K562 (cell line): ENCODE data around the gene KISS1R. TPM values are rescaled to one million over a fixed set of nuclear protein-coding genes. Genes with fewer than 3 reads are reported as not detected.

ENCODE experiments used
- ATAC-seq: fragments of 200-7000 bp; cut with Tn5 transposase; 3 replicates; pipeline ENCODE4 v1.9.1; 2020; ENCODE audit warnings: moderate library complexity
- BruUV-seq: library from RNA; stranded (reverse); fragments of 400-500 nt; replicated peaks from 2 replicates; lab custom pipeline; 2021; lab: Mats Ljungman, UMichigan
- CTCF ChIA-PET: fragments of 300-600 bp; formaldehyde crosslinking; extraction: SDS; loops from one replicate; lab custom pipeline; 2021; ENCODE audit warnings: low intra/inter-chr PET ratio; lab: Yijun Ruan, JAX
- POLR2A ChIA-PET: fragments of 300-600, 350-650 bp; sonication (Branson Sonifier 250); formaldehyde crosslinking; extraction: SDS; loops from one replicate; lab custom pipeline; 2021; ENCODE audit warnings: antibody characterized with exemption, inconsistent platforms; lab: Yijun Ruan, JAX
- DNase-seq, 4 experiments: peaks; one replicate each; pipeline versions ENCODE4 v3.0.0 to v3.0.0-alpha.2; 2011 to 2018; ENCODE audit warnings: low spot score in 3 of 4, mixed read lengths in 3 of 4; ENCODE audit errors: extremely low read depth in 1 of 4
- FAIRE-seq: peaks from 2 replicates; lab custom pipeline; 2011; peaks lifted over from hg19 to GRCh38; lab: Jason Lieb, UNC
- H2AFZ ChIP-seq: 2 replicates; pipeline ENCODE4 v1.6.0; 2011; ENCODE audit warnings: low read depth, low read length, control low read depth, inconsistent platforms
- H3K27ac ChIP-seq: fragments of 200-600 bp; 3 replicates; pipeline ENCODE4 v1.8.0; 2011; ENCODE audit warnings: low read depth, mild to moderate bottlenecking, control low read depth, inconsistent platforms, low read length, moderate library complexity, mixed read lengths; ENCODE audit errors: extremely low read depth
- H3K27me3 ChIP-seq, 2 experiments: fragments of 300-600 bp in 1 of 2; 2 replicates in 1 of 2; 3 replicates in 1 of 2; pipeline versions ENCODE4 v1.6.0 to v1.8.0; 2011; ENCODE audit warnings: inconsistent platforms in 2 of 2, low read length in 2 of 2, mild to moderate bottlenecking in 1 of 2, mixed read lengths in 1 of 2, moderate library complexity in 1 of 2; ENCODE audit not compliant: control insufficient read depth in 2 of 2, insufficient read depth in 2 of 2
- H3K36me3 ChIP-seq: fragments of 300-600 bp; 3 replicates; pipeline ENCODE4 v1.8.0; 2011; ENCODE audit warnings: mild to moderate bottlenecking, low read length, inconsistent platforms; ENCODE audit not compliant: control insufficient read depth, insufficient read depth
- H3K4me1 ChIP-seq, 2 experiments: fragments of 200-600 bp in 1 of 2; replicated peaks in 1 of 2; 2 replicates in 1 of 2; 3 replicates in 1 of 2; pipeline versions ENCODE4 v1.5.1 to v1.8.0; 2011; ENCODE audit warnings: inconsistent platforms in 2 of 2, low read length in 2 of 2, mild to moderate bottlenecking in 1 of 2, mixed read lengths in 1 of 2, moderate library complexity in 1 of 2; ENCODE audit not compliant: control insufficient read depth in 2 of 2, insufficient read depth in 2 of 2
- H3K4me2 ChIP-seq: 2 replicates; pipeline ENCODE4 v1.6.1; 2011; ENCODE audit warnings: low read length, control low read depth, inconsistent platforms, mixed read lengths; ENCODE audit not compliant: insufficient read depth
- H3K4me3 ChIP-seq: fragments of 200-600 bp; sonication (generic), shearing (Covaris generic); 2 replicates; pipeline ENCODE4 v1.5.1; 2016; ENCODE audit warnings: control low read depth, inconsistent platforms
- H3K79me2 ChIP-seq: fragments of 200-600 bp; 3 replicates; pipeline ENCODE4 v1.8.0; 2011; ENCODE audit warnings: low read length, inconsistent platforms; ENCODE audit not compliant: control insufficient read depth, insufficient read depth
- H3K9ac ChIP-seq, 2 experiments: 2 replicates each; pipeline versions ENCODE4 v1.6.0 to v1.6.1; 2011; ENCODE audit warnings: low read depth in 2 of 2, low read length in 2 of 2, control low read depth in 1 of 2, inconsistent platforms in 1 of 2, mild to moderate bottlenecking in 1 of 2, mixed read lengths in 1 of 2; ENCODE audit not compliant: insufficient read depth in 1 of 2
- H3K9me1 ChIP-seq: one replicate; pipeline ENCODE4 v1.6.0; 2011; ENCODE audit warnings: inconsistent platforms, mild to moderate bottlenecking, low read length, moderate library complexity; ENCODE audit not compliant: control insufficient read depth, insufficient read depth
- H3K9me3 ChIP-seq: replicated peaks from 2 replicates; pipeline ENCODE4 v1.5.1; 2011; ENCODE audit warnings: low read depth, low read length, inconsistent platforms; ENCODE audit not compliant: control insufficient read depth, insufficient read depth
- H4K20me1 ChIP-seq: replicated peaks from 2 replicates; pipeline ENCODE4 v1.6.1; 2011; ENCODE audit warnings: low read length, inconsistent platforms, mixed read lengths; ENCODE audit not compliant: control insufficient read depth, insufficient read depth
- ATF1 ChIP-seq, 2 experiments: fragments of 450-650 bp in 1 of 2; IDR thresholded peaks; 2 replicates each; pipeline ENCODE4 v1.6.1; 2016; ENCODE audit warnings: missing compliant biosample characterization in 1 of 2, missing genetic modification characterization in 1 of 2
- BACH1 ChIP-seq: fragments of 200-800 bp; sonication (Bioruptor generic); IDR thresholded peaks from 2 replicates; pipeline ENCODE4 v1.6.1; 2016; ENCODE audit warnings: missing genetic modification characterization, missing compliant biosample characterization
- CTBP1 ChIP-seq: fragments of 450-650 bp; IDR thresholded peaks from 2 replicates; pipeline ENCODE4 v1.6.1; 2016; ENCODE audit warnings: borderline replicate concordance
- GATAD2A ChIP-seq: fragments of 450-650 bp; IDR thresholded peaks from 2 replicates; pipeline ENCODE4 v1.6.1; 2017
- KDM1A ChIP-seq, 2 experiments: fragments of 450-650 bp; IDR thresholded peaks; 2 replicates each; pipeline ENCODE4 v1.6.1; 2016; ENCODE audit warnings: mild to moderate bottlenecking in 2 of 2
- LEF1 ChIP-seq: fragments of 450-650 bp; IDR thresholded peaks from 2 replicates; pipeline ENCODE4 v1.6.1; 2016; ENCODE audit warnings: mild to moderate bottlenecking
- NR3C1 ChIP-seq: sonication (generic); formaldehyde crosslinking; IDR thresholded peaks from 2 replicates; pipeline ENCODE4 v1.8.1; 2022; ENCODE audit warnings: missing genetic modification reagents
- POLR2A ChIP-seq: fragments of 450-650 bp; conservative IDR thresholded peaks from 2 replicates; pipeline ENCODE4 v1.6.1; 2016
- POLR2B ChIP-seq: fragments of 450-650 bp; IDR thresholded peaks from 2 replicates; pipeline ENCODE4 v1.6.1; 2018; ENCODE audit warnings: low read depth; ENCODE audit not compliant: partially characterized antibody
- RBM22 ChIP-seq: fragments of 200-400 bp; formaldehyde crosslinking; IDR thresholded peaks from 2 replicates; pipeline ENCODE4 v1.6.1; 2018; ENCODE audit warnings: low read length, low read depth; ENCODE audit not compliant: poor library complexity, severe bottlenecking
- SMARCC2 ChIP-seq: fragments of 450-650 bp; IDR thresholded peaks from 2 replicates; pipeline ENCODE4 v1.6.1; 2017; ENCODE audit warnings: antibody characterized with exemption, moderate library complexity, mild to moderate bottlenecking, low read depth
- SMC3 ChIP-seq: conservative IDR thresholded peaks from 2 replicates; pipeline ENCODE4 v1.6.1; 2011; ENCODE audit warnings: low read depth, low read length, improper control_type of control experiment; ENCODE audit not compliant: insufficient read depth
- SREBF2 ChIP-seq: sonication (generic); formaldehyde crosslinking; IDR thresholded peaks from 2 replicates; pipeline ENCODE4 v1.4.0; 2020; ENCODE audit warnings: mild to moderate bottlenecking, missing genetic modification reagents
- SUPT5H ChIP-seq: fragments of 450-650 bp; IDR thresholded peaks from 2 replicates; pipeline ENCODE4 v1.6.1; 2016
- ZBTB17 ChIP-seq: fragments of 450-650 bp; formaldehyde crosslinking; IDR thresholded peaks from 2 replicates; pipeline ENCODE4 v1.4.0; 2020; ENCODE audit warnings: mild to moderate bottlenecking
- ZBTB33 ChIP-seq: sonication (generic); formaldehyde crosslinking; IDR thresholded peaks from 2 replicates; pipeline ENCODE4 v1.8.1; 2023; ENCODE audit warnings: mild to moderate bottlenecking, missing genetic modification reagents
- ZMIZ1 ChIP-seq, 2 experiments: fragments of 150-350 bp in 1 of 2; IDR thresholded peaks; 2 replicates each; pipeline ENCODE4 v1.6.1; 2012 to 2016; ENCODE audit warnings: low read depth in 2 of 2, low read length in 2 of 2, mild to moderate bottlenecking in 1 of 2, moderate library complexity in 1 of 2
- ZNF398 ChIP-seq: fragments of 250-450 bp; sonication (Bioruptor Pico); IDR thresholded peaks from 2 replicates; pipeline ENCODE4 v1.8.0; 2021; ENCODE audit warnings: moderate library complexity, mild to moderate bottlenecking, inconsistent platforms
- WGBS: fragments of 100-300 bp; shearing (Covaris generic); methylation state at CpG from one replicate; pipeline ENCODE4 v1.1.6; 2016; ENCODE audit warnings: low coverage, mixed read lengths; ENCODE audit not compliant: insufficient coverage; ENCODE audit errors: missing lambda C conversion rate; 5-methylcytosine and 5-hydroxymethylcytosine counted together
- in situ Hi-C: fragments of 300-500 bp; cut with MboI; formaldehyde crosslinking; loops from 4 replicates; pipeline ENCODE4 v1.15.0; 2018; ENCODE audit warnings: inconsistent platforms, mixed read lengths
- intact Hi-C: fragments of 100-400 bp; cut with micrococcal nuclease; formaldehyde crosslinking; loops from 2 replicates; pipeline ENCODE4 v1.14.2; 2022
- polyA plus RNA-seq, 8 experiments: library from polyadenylated mRNA; depleted of rRNA in 4 of 8; stranded (reverse) in 5 of 8; unstranded in 3 of 8; fragments of >200 nt; fragmentation: Nextera tagmentation in 2 of 8; fragmentation: Illumina TruSeq in 1 of 8; extraction: Ambion mirVana in 2 of 8; extraction: Trizol in 1 of 8; gene quantifications; 2 replicates each; pipeline versions ENCODE4 v1.2.1 to v1.2.3, GENCODE V29; 2011 to 2014; ENCODE audit warnings: inconsistent platforms in 1 of 8, missing spikeins in 1 of 8
- total RNA-seq, 7 experiments: library from RNA; depleted of rRNA in 6 of 7; stranded (reverse); fragments of >200 nt in 6 of 7; fragmentation: Illumina TruSeq in 2 of 7; extraction: Trizol in 2 of 7; gene quantifications; 2 replicates each; pipeline versions ENCODE4 v1.2.1 to v1.2.3, GENCODE V29; 2011 to 2021; ENCODE audit warnings: low replicate concordance in 1 of 7

The KISS1R gene
- total and polyA plus RNA-seq, 9 of the 15 experiments (the other 6 are each of a cell fraction or from before 2014, with no cell fraction given): 0.37 to 39.4 (median 2.0) TPM

GRCh38 chr19:898663-899062 is 18.5 kb upstream of the KISS1R start:
- Histone ChIP-seq H3K79me2 (peaks cover 35% of the 10 kb centered on the region), H3K9me1 (peaks cover 5% of the 10 kb centered on the region), H3K9ac (no peak overlapping the region), H3K27ac (no peak overlapping the region), H3K9me3 (no peaks in the 10 kb centered on the region), H4K20me1 (peaks cover 12% of the 10 kb centered on the region), H3K36me3 (peaks cover 54% of the 10 kb centered on the region; the same call in 2 of the 3 replicates), H3K27me3 (no peaks in the 10 kb centered on the region), H3K4me2 (no peak overlapping the region), H2AFZ (no peak overlapping the region), H3K4me3 (no peak overlapping the region), H3K4me1 (peaks cover 27 to 73% of the 10 kb centered on the region in 2 experiments)
- in situ Hi-C loops: no loop called here
- DNase-seq: peak in 1 of 4 experiments; percentile 44
- no TSS peak for BruUV-seq
- intact Hi-C loops: no loop called here
- FAIRE-seq: no peak
- ChIA-PET POLR2A (no interaction called here), CTCF (no interaction called here)
- ATAC-seq: no peak
- WGBS: 87% methylated on average over 17 of the region's 20 CpGs
- TF ChIP-seq BACH1 (tag) (no peak), ZNF398 (no peak), ZBTB33 (CRISPR knock-in tag) (peak; percentile 41; the same call in 1 of the 2 replicates), RBM22 (peak; percentile 94), NR3C1 (no peak), LEF1 (no peak), CTBP1 (peak; percentile 14; the same call in 1 of the 2 replicates), ZMIZ1 (IDR thresholded peaks at IDR 0.05; ENCODE audit: low read depth in 2 of 2, low read length in 2 of 2) (no peak), ZBTB17 (no peak), SREBF2 (CRISPR knock-in tag) (no peak), POLR2B (peak; percentile 31), SMARCC2 (no peak), GATAD2A (no peak), SUPT5H (0 out of 2 replicates have a peak, but pooled peaks have one; percentile 38), KDM1A (IDR thresholded peaks at IDR 0.05) (peak; percentile 46 to 63; a peak in 2 of 4 replicates), ATF1 (CRISPR knock-in tag; IDR thresholded peaks at IDR 0.05) (no peak), ATF1 (tag; IDR thresholded peaks at IDR 0.05) (no peak), POLR2A (peak; percentile 28; the same call in 1 of the 2 replicates), SMC3 (no peak)
